ENCODE results near the gene TWF2.
"Not testable (repeated sequence)": the region's sequence is repeated elsewhere in the genome, so short reads cannot be mapped to it uniquely, and the experiment has no call there.

The TWF2 gene

DNA sequence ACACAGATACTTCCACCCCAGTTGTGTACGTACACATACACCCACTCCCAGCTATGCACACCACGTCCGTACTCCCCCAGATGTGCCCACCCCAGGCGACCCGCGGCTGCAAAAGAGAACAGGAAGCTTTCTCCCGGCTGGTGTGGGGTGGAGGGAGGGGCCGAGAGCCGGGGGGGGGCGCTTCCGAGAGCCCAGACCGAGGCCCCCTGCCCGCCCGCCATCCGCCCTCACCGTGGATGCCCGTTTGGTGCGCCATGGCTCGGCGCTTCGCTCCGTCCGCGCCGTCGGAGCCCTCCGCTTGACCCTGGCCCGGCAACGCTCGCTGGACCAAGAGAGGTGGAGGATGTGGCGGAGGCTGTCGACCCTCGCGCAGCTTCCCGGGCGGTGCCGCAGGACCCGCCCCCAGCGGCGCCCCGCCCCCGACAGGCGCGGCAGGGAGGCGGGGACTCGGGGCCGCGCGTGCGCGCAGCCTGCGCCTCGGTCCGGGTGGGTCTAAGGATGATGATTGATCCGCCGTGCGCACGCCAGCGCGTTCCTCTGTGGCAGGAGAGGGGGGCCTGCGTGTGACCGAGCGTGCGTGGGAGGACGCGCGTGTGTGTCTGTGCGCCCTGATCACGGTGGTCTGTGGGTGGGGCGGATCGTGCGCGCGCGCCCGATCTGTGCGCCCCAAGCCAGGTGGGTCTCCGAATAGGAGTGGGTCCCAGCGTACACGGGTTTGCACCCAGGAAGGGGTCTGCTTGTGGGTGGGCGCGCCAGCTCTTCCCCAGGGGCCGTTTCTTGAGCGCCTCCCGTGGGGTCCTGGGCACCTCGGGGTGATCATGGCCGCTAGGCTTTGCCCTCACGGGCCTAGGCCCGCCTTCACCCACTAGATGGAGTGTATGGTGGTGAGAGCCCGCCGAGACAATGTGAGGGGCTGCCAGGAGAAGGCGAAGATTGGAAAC is at the start of gene TWF2:
TWF2 (minus strand) TSS at position 398 of the 941 bp plus-strand sequence; CDS start at position 256, 142 bp downstream.
- Histone ChIP-seq H3K9me3 (ENCODE audit: control insufficient read depth in 1 of 2, low read length in 2 of 2) (no peaks in the 10 kb centered on the region), H3K4me1 (ENCODE audit: control insufficient read depth in 1 of 2, insufficient read depth in 2 of 2, low read length in 2 of 2) (peaks cover 17 to 42% of the 10 kb centered on the region in 2 donors), H3K4me3 (ENCODE audit: low read depth in 1 of 2, low read length in 2 of 2) (peak within 1 kb of the TSS; percentile 87 to 92), H3K27me3 (ENCODE audit: low read depth, low read length) (no peaks in the 10 kb centered on the region), H3K36me3 (ENCODE audit: control insufficient read depth in 1 of 2, insufficient read depth in 2 of 2, low read length in 2 of 2) (peaks cover 2 to 10% of the 10 kb centered on the region in 2 donors), H3K27ac (ENCODE audit: low read length) (peak within 1 kb of the TSS; percentile 83)

DNA sequence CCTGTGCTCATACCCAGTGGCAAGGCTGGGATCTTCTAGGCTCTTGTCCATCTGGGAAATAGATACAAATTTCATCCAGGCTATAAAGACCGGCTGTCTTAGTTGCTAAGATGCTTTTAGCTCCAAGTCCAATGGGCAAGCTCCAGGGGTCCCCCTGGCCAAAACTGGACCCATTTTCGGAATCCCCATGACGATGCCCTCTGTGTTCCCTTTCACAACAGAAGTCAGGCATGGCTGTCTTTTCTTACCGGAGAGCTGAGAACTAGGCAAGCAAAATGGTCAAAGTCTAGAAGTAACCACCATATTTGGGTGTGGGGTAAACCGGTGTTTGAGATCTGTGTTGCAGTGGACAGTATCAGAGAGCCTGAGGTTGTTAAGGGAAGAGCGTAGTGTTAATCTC is 49.7 kb upstream of the TWF2 start:
- Histone ChIP-seq H3K4me3 (ENCODE audit: low read depth in 1 of 2, low read length in 2 of 2) (peak overlapping the region; percentile 73 to 81), H3K36me3 (ENCODE audit: control insufficient read depth in 1 of 2, insufficient read depth in 2 of 2, low read length in 2 of 2) (peaks cover 5 to 43% of the 10 kb centered on the region in 2 donors), H3K27ac (ENCODE audit: low read length) (peak overlapping the region; percentile 99), H3K4me1 (ENCODE audit: control insufficient read depth in 1 of 2, insufficient read depth in 2 of 2, low read length in 2 of 2) (peaks cover 7 to 14% of the 10 kb centered on the region in 2 donors), H3K9me3 (ENCODE audit: control insufficient read depth in 1 of 2, low read length in 2 of 2) (no peaks in the 10 kb centered on the region), H3K27me3 (ENCODE audit: low read depth, low read length) (no peaks in the 10 kb centered on the region)

DNA sequence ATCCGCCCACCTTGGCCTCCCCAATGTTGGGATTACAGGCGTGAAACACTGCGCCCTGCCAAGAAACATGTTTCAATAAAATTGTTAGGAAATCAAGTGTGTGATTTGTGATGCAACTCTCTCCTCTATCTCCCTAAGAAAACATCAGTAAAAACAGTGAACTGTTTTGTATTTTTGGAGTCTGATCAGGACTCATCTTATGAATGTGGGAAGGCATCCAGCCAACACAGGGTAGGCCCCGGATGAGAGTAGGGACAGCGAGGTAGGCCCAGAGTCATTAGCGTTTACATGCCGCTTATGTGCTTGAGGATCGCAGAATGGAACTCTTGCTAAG is 47.8 kb upstream of the TWF2 start:
- peaks cover 10 to 14% of the 10 kb centered on the region in 2 donors for H3K4me1 ChIP-seq (ENCODE audit: control insufficient read depth in 1 of 2, insufficient read depth in 2 of 2, low read length in 2 of 2)
- H3K9me3 ChIP-seq (ENCODE audit: control insufficient read depth in 1 of 2, low read length in 2 of 2), result no peaks in the 10 kb centered on the region
- no peaks in the 10 kb centered on the region for H3K27me3 ChIP-seq (ENCODE audit: low read depth, low read length)
- peak overlapping the region; percentile 73 to 81 for H3K4me3 ChIP-seq (ENCODE audit: low read depth in 1 of 2, low read length in 2 of 2)
- peaks cover 0 to 28% of the 10 kb centered on the region in 2 donors for H3K36me3 ChIP-seq (ENCODE audit: control insufficient read depth in 1 of 2, insufficient read depth in 2 of 2, low read length in 2 of 2)
- H3K27ac ChIP-seq (ENCODE audit: low read length), result peak overlapping the region; percentile 99

DNA sequence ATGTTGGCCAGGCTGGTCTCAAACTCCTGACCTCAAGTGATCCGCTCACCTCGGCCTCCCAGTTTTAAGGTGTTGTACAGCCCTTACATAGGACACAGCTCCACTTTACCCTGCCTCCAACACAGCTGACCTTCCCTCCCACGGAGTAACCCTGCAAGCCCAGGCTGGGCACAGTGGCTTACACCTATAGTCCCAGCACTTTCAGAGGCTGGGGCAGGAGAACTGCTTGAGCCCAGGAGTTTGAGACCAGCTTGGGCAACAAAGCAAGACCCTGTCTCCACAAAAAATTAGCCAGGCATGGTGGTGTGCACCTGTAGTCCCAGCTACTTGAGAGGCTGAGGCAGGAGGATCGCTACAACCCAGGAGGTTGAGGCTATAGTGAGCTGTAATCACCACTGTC is 45.1 kb upstream of the TWF2 start:
- H3K27me3 ChIP-seq (ENCODE audit: low read depth, low read length); H3K4me3 ChIP-seq (ENCODE audit: low read depth in 1 of 2, low read length in 2 of 2); H3K9me3 ChIP-seq (ENCODE audit: control insufficient read depth in 1 of 2, low read length in 2 of 2); H3K27ac ChIP-seq (ENCODE audit: low read length): not testable (repeated sequence)
- Histone ChIP-seq H3K36me3 (ENCODE audit: control insufficient read depth in 1 of 2, insufficient read depth in 2 of 2, low read length in 2 of 2) (peaks cover 0 to 12% of the 10 kb centered on the region in 2 donors), H3K4me1 (ENCODE audit: control insufficient read depth in 1 of 2, insufficient read depth in 2 of 2, low read length in 2 of 2) (peaks cover 9 to 16% of the 10 kb centered on the region in 2 donors)

DNA sequence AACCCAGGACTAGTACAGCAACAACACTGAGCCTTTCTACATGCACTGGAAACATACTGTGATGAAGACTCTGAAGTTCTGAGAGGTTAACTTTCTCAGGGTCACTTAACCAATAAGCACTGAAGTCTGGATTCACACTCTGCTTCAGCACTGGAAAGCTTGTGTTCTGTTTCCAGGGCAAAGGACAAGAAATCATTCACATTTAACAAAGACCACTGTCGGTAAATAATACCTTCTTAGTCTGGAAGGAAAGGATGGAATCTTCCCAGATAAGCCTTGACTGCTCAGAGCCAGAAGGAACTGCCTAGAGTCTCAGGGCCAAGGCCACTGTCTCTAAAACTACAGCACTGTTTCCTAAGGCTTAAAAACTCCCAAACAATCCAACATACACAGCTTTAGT is 44.3 kb upstream of the TWF2 start:
- H3K27ac ChIP-seq (ENCODE audit: low read length), result no peak overlapping the region
- H3K27me3 ChIP-seq (ENCODE audit: low read depth, low read length), result no peaks in the 10 kb centered on the region
- H3K9me3 ChIP-seq (ENCODE audit: control insufficient read depth in 1 of 2, low read length in 2 of 2), result no peaks in the 10 kb centered on the region
- H3K36me3 ChIP-seq (ENCODE audit: control insufficient read depth in 1 of 2, insufficient read depth in 2 of 2, low read length in 2 of 2), result peaks cover 0 to 12% of the 10 kb centered on the region in 2 donors
- H3K4me3 ChIP-seq (ENCODE audit: low read depth in 1 of 2, low read length in 2 of 2), result no peak overlapping the region
- H3K4me1 ChIP-seq (ENCODE audit: control insufficient read depth in 1 of 2, insufficient read depth in 2 of 2, low read length in 2 of 2), result peaks cover 3 to 9% of the 10 kb centered on the region in 2 donors

DNA sequence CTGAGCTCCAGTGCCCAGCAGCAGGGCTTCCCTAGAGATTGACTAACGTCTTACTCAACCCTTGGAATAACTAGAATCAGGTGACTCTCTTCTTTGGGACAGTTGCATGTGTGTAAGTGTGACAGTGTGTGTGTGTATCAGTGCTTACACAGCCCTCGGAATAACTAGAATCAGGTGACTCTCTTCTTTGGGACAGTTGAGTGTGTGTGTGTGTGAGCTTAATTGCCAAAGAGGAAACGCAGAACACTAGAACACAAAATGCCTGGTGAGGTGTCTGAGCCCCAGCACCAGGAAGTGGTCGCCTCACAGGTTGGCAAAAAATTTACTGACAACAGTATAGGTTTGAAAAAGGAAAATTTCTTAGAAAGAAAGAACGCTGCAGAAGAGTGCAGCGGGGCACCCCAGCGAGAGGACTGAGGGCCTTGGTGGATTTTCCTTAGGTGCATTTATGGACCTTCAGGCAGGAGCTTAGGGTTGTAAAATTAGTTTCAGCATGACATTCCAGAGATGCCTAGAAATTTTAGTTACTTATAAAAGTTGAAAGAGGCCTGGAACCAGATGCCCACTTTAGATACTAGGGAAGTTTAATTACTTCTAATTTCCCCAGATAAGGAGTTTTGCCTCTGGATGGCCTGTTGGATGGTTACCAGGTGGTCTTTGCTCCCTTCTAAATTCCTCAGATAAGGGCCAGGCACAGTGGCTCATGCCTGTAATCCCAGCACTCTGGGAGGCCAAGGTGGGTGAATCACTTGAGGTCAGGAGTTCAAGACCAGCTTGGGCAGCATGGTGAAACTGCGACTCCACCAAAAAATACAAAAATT is 43.2 kb upstream of the TWF2 start:
- H3K9me3 ChIP-seq (ENCODE audit: control insufficient read depth in 1 of 2, low read length in 2 of 2), result no peaks in the 10 kb centered on the region
- H3K27me3 ChIP-seq (ENCODE audit: low read depth, low read length), result no peaks in the 10 kb centered on the region
- H3K4me1 ChIP-seq (ENCODE audit: control insufficient read depth in 1 of 2, insufficient read depth in 2 of 2, low read length in 2 of 2), result peaks cover 3 to 9% of the 10 kb centered on the region in 2 donors
- no peak overlapping the region for H3K27ac ChIP-seq (ENCODE audit: low read length)
- H3K4me3 ChIP-seq (ENCODE audit: low read depth in 1 of 2, low read length in 2 of 2), result no peak overlapping the region
- peaks cover 0 to 5% of the 10 kb centered on the region in 2 donors for H3K36me3 ChIP-seq (ENCODE audit: control insufficient read depth in 1 of 2, insufficient read depth in 2 of 2, low read length in 2 of 2)

DNA sequence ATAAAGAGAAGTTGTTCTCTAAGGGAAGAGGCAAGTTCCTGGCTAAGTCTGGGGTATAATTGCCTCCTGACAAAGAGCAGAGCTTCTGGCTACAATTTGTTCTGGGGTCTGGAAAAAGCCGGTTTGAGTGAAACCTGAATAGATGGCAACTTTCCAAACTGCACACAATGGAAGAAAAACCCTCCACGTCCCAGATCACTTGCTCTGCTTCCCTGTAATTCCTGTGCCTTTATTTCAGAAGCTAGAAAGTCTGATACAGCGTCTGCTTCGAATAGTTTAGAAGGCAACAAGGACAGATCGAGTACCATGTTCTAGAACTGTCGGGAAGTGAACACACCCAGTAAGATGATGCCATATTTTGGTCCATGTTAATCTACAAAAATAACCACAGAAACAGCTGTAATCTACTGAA is 41.1 kb upstream of the TWF2 start:
- H3K9me3 ChIP-seq (ENCODE audit: control insufficient read depth in 1 of 2, low read length in 2 of 2), result no peaks in the 10 kb centered on the region
- peaks cover 6 to 21% of the 10 kb centered on the region in 2 donors for H3K4me1 ChIP-seq (ENCODE audit: control insufficient read depth in 1 of 2, insufficient read depth in 2 of 2, low read length in 2 of 2)
- H3K4me3 ChIP-seq (ENCODE audit: low read depth in 1 of 2, low read length in 2 of 2), result peak overlapping the region in 1 of 2 donors; percentile 90
- peaks cover 0 to 3% of the 10 kb centered on the region in 2 donors for H3K36me3 ChIP-seq (ENCODE audit: control insufficient read depth in 1 of 2, insufficient read depth in 2 of 2, low read length in 2 of 2)
- H3K27ac ChIP-seq (ENCODE audit: low read length), result peak overlapping the region; percentile 47
- no peaks in the 10 kb centered on the region for H3K27me3 ChIP-seq (ENCODE audit: low read depth, low read length)

DNA sequence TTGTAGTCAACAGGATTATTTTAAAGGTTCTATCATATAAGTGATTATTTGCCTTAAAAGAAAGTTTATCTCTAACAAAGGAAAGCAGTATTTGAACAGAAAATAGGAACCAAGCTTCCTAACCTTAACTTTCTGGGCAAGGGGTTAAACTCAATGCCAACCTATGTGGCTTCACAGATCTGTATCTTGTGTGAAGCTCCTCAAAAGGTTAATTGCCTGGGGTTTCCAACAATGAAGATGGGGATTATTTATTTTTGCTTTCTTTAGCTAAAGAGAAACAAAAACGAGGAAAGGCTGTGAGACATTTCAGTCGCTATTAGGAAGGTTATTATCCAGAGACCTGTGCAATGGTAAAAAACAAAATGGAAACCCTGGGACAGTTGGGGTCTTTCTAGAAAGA is 40.6 kb upstream of the TWF2 start:
- Histone ChIP-seq H3K27me3 (ENCODE audit: low read depth, low read length) (no peaks in the 10 kb centered on the region), H3K27ac (ENCODE audit: low read length) (peak overlapping the region; percentile 47), H3K4me3 (ENCODE audit: low read depth in 1 of 2, low read length in 2 of 2) (peak overlapping the region; percentile 90 to 95), H3K4me1 (ENCODE audit: control insufficient read depth in 1 of 2, insufficient read depth in 2 of 2, low read length in 2 of 2) (peaks cover 6 to 25% of the 10 kb centered on the region in 2 donors), H3K9me3 (ENCODE audit: control insufficient read depth in 1 of 2, low read length in 2 of 2) (no peaks in the 10 kb centered on the region), H3K36me3 (ENCODE audit: control insufficient read depth in 1 of 2, insufficient read depth in 2 of 2, low read length in 2 of 2) (peaks cover 0 to 3% of the 10 kb centered on the region in 2 donors)

DNA sequence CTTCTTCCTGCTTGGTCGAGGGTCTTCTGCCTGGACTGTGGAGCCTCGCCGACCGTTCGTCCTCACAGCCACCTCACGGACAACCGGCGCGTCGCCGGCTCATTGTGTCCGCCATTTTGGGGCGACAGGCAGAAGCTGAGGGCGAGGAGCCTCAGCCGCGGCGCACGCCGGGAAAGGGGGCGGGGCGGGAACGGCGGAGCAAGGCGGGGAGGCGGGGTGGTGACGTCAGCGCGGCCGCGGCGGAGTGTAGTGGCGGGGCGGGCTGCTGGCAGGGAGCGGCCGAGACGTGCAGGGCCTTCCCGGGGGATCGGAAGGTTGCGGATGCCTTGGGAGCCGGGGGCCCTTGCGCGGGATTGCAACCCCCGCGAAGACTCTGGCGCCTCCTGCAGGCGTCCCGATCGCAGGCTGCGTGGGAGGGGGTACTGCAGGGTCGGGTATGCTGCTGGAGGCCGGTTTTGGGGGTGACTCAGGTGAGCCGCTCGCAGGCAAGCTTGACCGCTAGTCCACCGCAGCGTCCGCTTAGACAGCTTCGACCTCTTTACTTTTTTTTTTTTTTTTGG is 39.6 kb upstream of the TWF2 start, which contains the start of gene WDR82:
WDR82 (minus strand) TSS at position 140 of the 560 bp plus-strand sequence. CDS start 288 bp downstream, outside the sequence.
- H3K4me1 ChIP-seq (ENCODE audit: control insufficient read depth in 1 of 2, insufficient read depth in 2 of 2, low read length in 2 of 2), result peaks cover 6 to 35% of the 10 kb centered on the region in 2 donors
- peaks cover 0 to 3% of the 10 kb centered on the region in 2 donors for H3K36me3 ChIP-seq (ENCODE audit: control insufficient read depth in 1 of 2, insufficient read depth in 2 of 2, low read length in 2 of 2)
- no peaks in the 10 kb centered on the region for H3K27me3 ChIP-seq (ENCODE audit: low read depth, low read length)
- no peaks in the 10 kb centered on the region for H3K9me3 ChIP-seq (ENCODE audit: control insufficient read depth in 1 of 2, low read length in 2 of 2)
- peak within 1 kb of the TSS; percentile 89 for H3K27ac ChIP-seq (ENCODE audit: low read length)
- H3K4me3 ChIP-seq (ENCODE audit: low read depth in 1 of 2, low read length in 2 of 2), result peak within 1 kb of the TSS; percentile 90 to 95

DNA sequence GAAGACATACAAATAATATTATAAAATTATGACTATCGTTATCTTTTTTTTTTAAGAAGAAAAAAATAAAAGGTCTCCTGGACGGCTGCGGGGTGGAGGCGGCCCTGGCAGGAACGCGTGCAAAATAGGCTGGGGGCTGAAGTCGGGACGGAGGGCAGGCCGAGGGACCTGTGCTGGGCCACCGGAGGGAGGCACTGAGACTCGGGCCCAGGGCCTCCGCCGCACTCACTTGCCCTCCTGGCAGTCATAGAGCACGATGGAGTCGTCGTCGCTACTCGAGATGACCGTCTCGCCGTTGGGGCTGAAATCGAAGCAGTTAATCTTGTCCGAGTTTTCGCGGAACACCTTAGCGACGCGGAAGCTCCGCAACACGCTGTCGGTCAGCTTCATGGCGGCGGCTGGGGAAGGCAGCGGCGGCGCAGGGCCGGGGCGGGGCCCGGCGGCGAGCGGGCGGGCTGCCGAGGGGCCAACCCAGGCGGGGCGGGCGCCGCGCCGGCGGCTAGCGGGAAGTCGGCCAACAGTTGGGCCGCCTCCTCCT is 39.1 kb upstream of the TWF2 start:
- H3K27ac ChIP-seq (ENCODE audit: low read length), result peak overlapping the region; percentile 89
- no peaks in the 10 kb centered on the region for H3K9me3 ChIP-seq (ENCODE audit: control insufficient read depth in 1 of 2, low read length in 2 of 2)
- H3K36me3 ChIP-seq (ENCODE audit: control insufficient read depth in 1 of 2, insufficient read depth in 2 of 2, low read length in 2 of 2), result peaks cover 0 to 3% of the 10 kb centered on the region in 2 donors
- no peaks in the 10 kb centered on the region for H3K27me3 ChIP-seq (ENCODE audit: low read depth, low read length)
- peak overlapping the region; percentile 90 to 95 for H3K4me3 ChIP-seq (ENCODE audit: low read depth in 1 of 2, low read length in 2 of 2)
- peaks cover 3 to 40% of the 10 kb centered on the region in 2 donors for H3K4me1 ChIP-seq (ENCODE audit: control insufficient read depth in 1 of 2, insufficient read depth in 2 of 2, low read length in 2 of 2)
